WTC11 (cell line): ENCODE data around the gene RENBP. TPM values are rescaled to one million over a fixed set of nuclear protein-coding genes. Genes with fewer than 3 reads are reported as not detected.

Source experiments
- ATAC-seq: fragments of 200-7000 bp; cut with Tn5 transposase; 2 replicates; pipeline ENCODE4 v1.10.0; 2021; ENCODE audit warnings: mild to moderate bottlenecking, moderate library complexity
- CTCF ChIA-PET: fragments of 300-600 bp; sonication (Branson Sonifier 250); formaldehyde crosslinking; loops from one replicate; lab custom pipeline; 2021; ENCODE audit warnings: antibody characterized with exemption; lab: Charles Lee
- POLR2A ChIA-PET: fragments of 350-600 bp; sonication (Branson Sonifier 250); formaldehyde crosslinking; loops from one replicate; lab custom pipeline; 2021; ENCODE audit warnings: antibody characterized with exemption; lab: Charles Lee
- DNase-seq: peaks from one replicate; pipeline ENCODE4 v3.0.0; 2021; ENCODE audit warnings: low spot score
- H3K27ac Mint-ChIP-seq: 2 replicates; pipeline ENCODE4 v1.8.0; 2021; ENCODE audit warnings: mixed read lengths
- H3K27me3 Mint-ChIP-seq: 2 replicates; pipeline ENCODE4 v1.8.0; 2021; ENCODE audit warnings: low read depth, mild to moderate bottlenecking, moderate library complexity, mixed read lengths
- H3K36me3 Mint-ChIP-seq: 2 replicates; pipeline ENCODE4 v1.8.0; 2021; ENCODE audit warnings: mixed read lengths
- H3K4me1 Mint-ChIP-seq: 2 replicates; pipeline ENCODE4 v1.8.0; 2022; ENCODE audit warnings: mixed read lengths
- H3K4me3 Mint-ChIP-seq: 2 replicates; pipeline ENCODE4 v1.8.0; 2021; ENCODE audit warnings: mild to moderate bottlenecking, moderate library complexity, mixed read lengths
- H3K9me3 Mint-ChIP-seq: 2 replicates; pipeline ENCODE4 v1.8.0; 2021; ENCODE audit warnings: mixed read lengths
- ESRRA ChIP-seq: sonication (generic); formaldehyde crosslinking; IDR thresholded peaks from 2 replicates; pipeline ENCODE4 v1.8.1; 2022; ENCODE audit warnings: mild to moderate bottlenecking, missing genetic modification reagents, borderline replicate concordance
- MYBL2 ChIP-seq: sonication (generic); formaldehyde crosslinking; IDR thresholded peaks from 2 replicates; pipeline ENCODE4 v1.8.1; 2023; ENCODE audit warnings: mild to moderate bottlenecking, moderate library complexity, missing genetic modification reagents
- NFATC4 ChIP-seq: fragments of 250-450 bp; sonication (Bioruptor Pico); IDR thresholded peaks from 2 replicates; pipeline ENCODE4 v1.9.0; 2021; ENCODE audit warnings: mild to moderate bottlenecking
- NR2C2 ChIP-seq: sonication (generic); formaldehyde crosslinking; IDR thresholded peaks from 2 replicates; pipeline ENCODE4 v1.8.0; 2022; ENCODE audit warnings: mild to moderate bottlenecking, missing genetic modification reagents
- TCF7 ChIP-seq: sonication (generic); formaldehyde crosslinking; IDR thresholded peaks from 2 replicates; pipeline ENCODE4 v1.8.0; 2022; ENCODE audit warnings: mild to moderate bottlenecking, low read depth, missing genetic modification reagents, moderate library complexity
- ZNF138 ChIP-seq: sonication (generic); formaldehyde crosslinking; conservative IDR thresholded peaks from 2 replicates; pipeline ENCODE4 v1.8.1; 2022; ENCODE audit warnings: mild to moderate bottlenecking, moderate library complexity, missing genetic modification reagents
- ZNF263 ChIP-seq: sonication (generic); formaldehyde crosslinking; IDR thresholded peaks from 2 replicates; pipeline ENCODE4 v1.8.1; 2022; ENCODE audit warnings: low read depth, mild to moderate bottlenecking, moderate library complexity, missing genetic modification reagents
- total RNA-seq: library from RNA; stranded (reverse); gene quantifications from 3 replicates; pipeline ENCODE4 v1.2.3, GENCODE V29; 2021
- TF ChIP-seq, protein P1 (sequence below): sonication (generic); formaldehyde crosslinking; IDR thresholded peaks from 2 replicates; pipeline ENCODE4 v1.8.0; 2022; ENCODE audit warnings: missing genetic modification reagents
- TF ChIP-seq, protein P2 (sequence below): sonication (generic); formaldehyde crosslinking; IDR thresholded peaks from 2 replicates; pipeline ENCODE4 v1.8.1; 2023; ENCODE audit warnings: mild to moderate bottlenecking, missing genetic modification reagents
- TF ChIP-seq, protein P3 (sequence below): fragments of 250-450 bp; sonication (Bioruptor Pico); IDR thresholded peaks from 2 replicates; pipeline ENCODE4 v1.9.0; 2021; ENCODE audit warnings: moderate library complexity, mild to moderate bottlenecking, inconsistent platforms, borderline replicate concordance
- TF ChIP-seq, protein P4 (sequence below): sonication (generic); formaldehyde crosslinking; IDR thresholded peaks from 2 replicates; pipeline ENCODE4 v1.8.1; 2022; ENCODE audit warnings: low read depth, mild to moderate bottlenecking, moderate library complexity, missing genetic modification reagents, borderline replicate concordance
- TF ChIP-seq, protein P5 (sequence below): sonication (generic); formaldehyde crosslinking; IDR thresholded peaks from 2 replicates; pipeline ENCODE4 v1.8.1; 2022; ENCODE audit warnings: low read depth, missing genetic modification reagents, borderline replicate concordance
- TF ChIP-seq, protein P6 (sequence below): sonication (generic); formaldehyde crosslinking; IDR thresholded peaks from 2 replicates; pipeline ENCODE4 v1.8.0; 2023; ENCODE audit warnings: mild to moderate bottlenecking, missing genetic modification reagents
- TF ChIP-seq, protein P7 (sequence below): sonication (generic); formaldehyde crosslinking; IDR thresholded peaks from 2 replicates; pipeline ENCODE4 v1.8.0; 2023; ENCODE audit warnings: missing genetic modification reagents

The RENBP gene
- total RNA-seq, 1 experiment from 2014 or later = 14.0 TPM

DNA sequence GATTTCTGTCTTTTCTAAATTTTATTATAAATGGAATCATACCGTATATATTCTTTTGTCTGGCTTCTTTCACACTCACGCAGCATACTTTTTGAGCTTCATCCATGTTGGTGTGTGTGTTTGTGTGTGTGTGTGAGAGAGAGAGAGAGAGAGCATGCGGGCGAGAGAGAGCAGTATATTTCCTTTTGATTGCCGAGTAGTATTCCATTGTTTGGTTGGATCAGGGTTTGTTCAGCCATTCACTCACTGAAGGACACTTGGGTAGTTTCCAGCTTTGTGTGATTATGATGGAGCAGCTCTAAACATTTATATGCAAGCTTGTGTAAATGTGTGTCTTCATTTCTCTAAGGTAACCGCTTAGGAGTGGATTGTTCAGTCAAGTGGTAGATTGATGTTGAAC, 55.3 kb downstream of the RENBP start:
- Mint-ChIP-seq H3K27ac (no peak overlapping the region), H3K36me3 (no peaks in the 10 kb centered on the region), H3K27me3 (peaks cover 10% of the 10 kb centered on the region), H3K4me3 (no peak overlapping the region), H3K4me1 (peaks cover 18% of the 10 kb centered on the region), H3K9me3 (no peaks in the 10 kb centered on the region)
- TF ChIP-seq, protein P1, sequence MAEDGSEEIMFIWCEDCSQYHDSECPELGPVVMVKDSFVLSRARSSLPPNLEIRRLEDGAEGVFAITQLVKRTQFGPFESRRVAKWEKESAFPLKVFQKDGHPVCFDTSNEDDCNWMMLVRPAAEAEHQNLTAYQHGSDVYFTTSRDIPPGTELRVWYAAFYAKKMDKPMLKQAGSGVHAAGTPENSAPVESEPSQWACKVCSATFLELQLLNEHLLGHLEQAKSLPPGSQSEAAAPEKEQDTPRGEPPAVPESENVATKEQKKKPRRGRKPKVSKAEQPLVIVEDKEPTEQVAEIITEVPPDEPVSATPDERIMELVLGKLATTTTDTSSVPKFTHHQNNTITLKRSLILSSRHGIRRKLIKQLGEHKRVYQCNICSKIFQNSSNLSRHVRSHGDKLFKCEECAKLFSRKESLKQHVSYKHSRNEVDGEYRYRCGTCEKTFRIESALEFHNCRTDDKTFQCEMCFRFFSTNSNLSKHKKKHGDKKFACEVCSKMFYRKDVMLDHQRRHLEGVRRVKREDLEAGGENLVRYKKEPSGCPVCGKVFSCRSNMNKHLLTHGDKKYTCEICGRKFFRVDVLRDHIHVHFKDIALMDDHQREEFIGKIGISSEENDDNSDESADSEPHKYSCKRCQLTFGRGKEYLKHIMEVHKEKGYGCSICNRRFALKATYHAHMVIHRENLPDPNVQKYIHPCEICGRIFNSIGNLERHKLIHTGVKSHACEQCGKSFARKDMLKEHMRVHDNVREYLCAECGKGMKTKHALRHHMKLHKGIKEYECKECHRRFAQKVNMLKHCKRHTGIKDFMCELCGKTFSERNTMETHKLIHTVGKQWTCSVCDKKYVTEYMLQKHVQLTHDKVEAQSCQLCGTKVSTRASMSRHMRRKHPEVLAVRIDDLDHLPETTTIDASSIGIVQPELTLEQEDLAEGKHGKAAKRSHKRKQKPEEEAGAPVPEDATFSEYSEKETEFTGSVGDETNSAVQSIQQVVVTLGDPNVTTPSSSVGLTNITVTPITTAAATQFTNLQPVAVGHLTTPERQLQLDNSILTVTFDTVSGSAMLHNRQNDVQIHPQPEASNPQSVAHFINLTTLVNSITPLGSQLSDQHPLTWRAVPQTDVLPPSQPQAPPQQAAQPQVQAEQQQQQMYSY (CRISPR knock-in tag) = no peak
- ChIA-PET CTCF (no interaction called here), POLR2A (no interaction called here)
- ATAC-seq (no peak), DNase-seq (no peak)

DNA sequence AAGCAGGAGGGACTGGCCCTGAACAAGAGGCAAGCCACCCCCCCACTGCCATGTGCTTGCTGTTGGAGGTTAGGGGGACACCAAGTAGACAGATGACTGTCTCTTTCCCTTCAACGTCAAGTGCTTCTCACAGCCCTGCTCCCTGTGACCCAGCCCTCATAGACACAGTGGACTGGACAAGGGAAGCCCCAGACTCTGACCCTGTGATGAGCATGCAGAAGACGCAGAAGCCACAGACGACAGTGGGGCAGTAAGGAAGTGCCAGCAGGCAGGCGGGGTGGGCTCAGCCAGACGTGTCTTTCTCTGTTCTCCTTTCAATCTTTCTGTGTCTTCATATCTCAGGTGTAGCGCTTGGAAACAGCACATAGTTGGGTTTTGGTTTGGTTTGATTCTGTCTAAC, 56.1 kb downstream of the RENBP start:
- no peaks in the 10 kb centered on the region for H3K36me3 Mint-ChIP-seq
- ChIA-PET CTCF (interaction anchor here (1.5 kb wide), 1 partner anchor 10 kb away, joined by 7 read pairs; no protein-coding TSS in a partner anchor), POLR2A (no interaction called here)
- TF ChIP-seq, protein P2, sequence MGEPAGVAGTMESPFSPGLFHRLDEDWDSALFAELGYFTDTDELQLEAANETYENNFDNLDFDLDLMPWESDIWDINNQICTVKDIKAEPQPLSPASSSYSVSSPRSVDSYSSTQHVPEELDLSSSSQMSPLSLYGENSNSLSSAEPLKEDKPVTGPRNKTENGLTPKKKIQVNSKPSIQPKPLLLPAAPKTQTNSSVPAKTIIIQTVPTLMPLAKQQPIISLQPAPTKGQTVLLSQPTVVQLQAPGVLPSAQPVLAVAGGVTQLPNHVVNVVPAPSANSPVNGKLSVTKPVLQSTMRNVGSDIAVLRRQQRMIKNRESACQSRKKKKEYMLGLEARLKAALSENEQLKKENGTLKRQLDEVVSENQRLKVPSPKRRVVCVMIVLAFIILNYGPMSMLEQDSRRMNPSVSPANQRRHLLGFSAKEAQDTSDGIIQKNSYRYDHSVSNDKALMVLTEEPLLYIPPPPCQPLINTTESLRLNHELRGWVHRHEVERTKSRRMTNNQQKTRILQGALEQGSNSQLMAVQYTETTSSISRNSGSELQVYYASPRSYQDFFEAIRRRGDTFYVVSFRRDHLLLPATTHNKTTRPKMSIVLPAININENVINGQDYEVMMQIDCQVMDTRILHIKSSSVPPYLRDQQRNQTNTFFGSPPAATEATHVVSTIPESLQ (CRISPR knock-in tag) = no peak
- TF ChIP-seq, protein P3, sequence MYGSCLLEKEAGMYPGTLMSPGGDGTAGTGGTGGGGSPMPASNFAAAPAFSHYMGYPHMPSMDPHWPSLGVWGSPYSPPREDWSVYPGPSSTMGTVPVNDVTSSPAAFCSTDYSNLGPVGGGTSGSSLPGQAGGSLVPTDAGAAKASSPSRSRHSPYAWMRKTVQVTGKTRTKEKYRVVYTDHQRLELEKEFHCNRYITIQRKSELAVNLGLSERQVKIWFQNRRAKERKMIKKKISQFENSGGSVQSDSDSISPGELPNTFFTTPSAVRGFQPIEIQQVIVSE (CRISPR knock-in tag) = no peak
- TF ChIP-seq NFATC4 (CRISPR knock-in tag) = no peak
- TF ChIP-seq, protein P4, sequence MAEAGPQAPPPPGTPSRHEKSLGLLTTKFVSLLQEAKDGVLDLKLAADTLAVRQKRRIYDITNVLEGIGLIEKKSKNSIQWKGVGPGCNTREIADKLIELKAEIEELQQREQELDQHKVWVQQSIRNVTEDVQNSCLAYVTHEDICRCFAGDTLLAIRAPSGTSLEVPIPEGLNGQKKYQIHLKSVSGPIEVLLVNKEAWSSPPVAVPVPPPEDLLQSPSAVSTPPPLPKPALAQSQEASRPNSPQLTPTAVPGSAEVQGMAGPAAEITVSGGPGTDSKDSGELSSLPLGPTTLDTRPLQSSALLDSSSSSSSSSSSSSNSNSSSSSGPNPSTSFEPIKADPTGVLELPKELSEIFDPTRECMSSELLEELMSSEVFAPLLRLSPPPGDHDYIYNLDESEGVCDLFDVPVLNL (CRISPR knock-in tag) = no peak
- TF ChIP-seq NR2C2 = no peak
- TF ChIP-seq, protein P5, sequence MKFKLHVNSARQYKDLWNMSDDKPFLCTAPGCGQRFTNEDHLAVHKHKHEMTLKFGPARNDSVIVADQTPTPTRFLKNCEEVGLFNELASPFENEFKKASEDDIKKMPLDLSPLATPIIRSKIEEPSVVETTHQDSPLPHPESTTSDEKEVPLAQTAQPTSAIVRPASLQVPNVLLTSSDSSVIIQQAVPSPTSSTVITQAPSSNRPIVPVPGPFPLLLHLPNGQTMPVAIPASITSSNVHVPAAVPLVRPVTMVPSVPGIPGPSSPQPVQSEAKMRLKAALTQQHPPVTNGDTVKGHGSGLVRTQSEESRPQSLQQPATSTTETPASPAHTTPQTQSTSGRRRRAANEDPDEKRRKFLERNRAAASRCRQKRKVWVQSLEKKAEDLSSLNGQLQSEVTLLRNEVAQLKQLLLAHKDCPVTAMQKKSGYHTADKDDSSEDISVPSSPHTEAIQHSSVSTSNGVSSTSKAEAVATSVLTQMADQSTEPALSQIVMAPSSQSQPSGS = no peak
- TF ChIP-seq ESRRA (CRISPR knock-in tag) = no peak
- TF ChIP-seq MYBL2 (CRISPR knock-in tag) = no peak
- TF ChIP-seq, protein P6, sequence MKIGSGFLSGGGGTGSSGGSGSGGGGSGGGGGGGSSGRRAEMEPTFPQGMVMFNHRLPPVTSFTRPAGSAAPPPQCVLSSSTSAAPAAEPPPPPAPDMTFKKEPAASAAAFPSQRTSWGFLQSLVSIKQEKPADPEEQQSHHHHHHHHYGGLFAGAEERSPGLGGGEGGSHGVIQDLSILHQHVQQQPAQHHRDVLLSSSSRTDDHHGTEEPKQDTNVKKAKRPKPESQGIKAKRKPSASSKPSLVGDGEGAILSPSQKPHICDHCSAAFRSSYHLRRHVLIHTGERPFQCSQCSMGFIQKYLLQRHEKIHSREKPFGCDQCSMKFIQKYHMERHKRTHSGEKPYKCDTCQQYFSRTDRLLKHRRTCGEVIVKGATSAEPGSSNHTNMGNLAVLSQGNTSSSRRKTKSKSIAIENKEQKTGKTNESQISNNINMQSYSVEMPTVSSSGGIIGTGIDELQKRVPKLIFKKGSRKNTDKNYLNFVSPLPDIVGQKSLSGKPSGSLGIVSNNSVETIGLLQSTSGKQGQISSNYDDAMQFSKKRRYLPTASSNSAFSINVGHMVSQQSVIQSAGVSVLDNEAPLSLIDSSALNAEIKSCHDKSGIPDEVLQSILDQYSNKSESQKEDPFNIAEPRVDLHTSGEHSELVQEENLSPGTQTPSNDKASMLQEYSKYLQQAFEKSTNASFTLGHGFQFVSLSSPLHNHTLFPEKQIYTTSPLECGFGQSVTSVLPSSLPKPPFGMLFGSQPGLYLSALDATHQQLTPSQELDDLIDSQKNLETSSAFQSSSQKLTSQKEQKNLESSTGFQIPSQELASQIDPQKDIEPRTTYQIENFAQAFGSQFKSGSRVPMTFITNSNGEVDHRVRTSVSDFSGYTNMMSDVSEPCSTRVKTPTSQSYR (CRISPR knock-in tag) = no peak
- TF ChIP-seq ZNF263 (CRISPR knock-in tag) = no peak
- no peak for TF ChIP-seq ZNF138 (CRISPR knock-in tag)
- TF ChIP-seq TCF7 (CRISPR knock-in tag) = no peak
- TF ChIP-seq, protein P7, sequence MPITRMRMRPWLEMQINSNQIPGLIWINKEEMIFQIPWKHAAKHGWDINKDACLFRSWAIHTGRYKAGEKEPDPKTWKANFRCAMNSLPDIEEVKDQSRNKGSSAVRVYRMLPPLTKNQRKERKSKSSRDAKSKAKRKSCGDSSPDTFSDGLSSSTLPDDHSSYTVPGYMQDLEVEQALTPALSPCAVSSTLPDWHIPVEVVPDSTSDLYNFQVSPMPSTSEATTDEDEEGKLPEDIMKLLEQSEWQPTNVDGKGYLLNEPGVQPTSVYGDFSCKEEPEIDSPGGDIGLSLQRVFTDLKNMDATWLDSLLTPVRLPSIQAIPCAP = no peak
- no peak overlapping the region for H3K27ac Mint-ChIP-seq
- DNase-seq (no peak), ATAC-seq (no peak)
- H3K9me3 Mint-ChIP-seq = no peaks in the 10 kb centered on the region
- H3K27me3 Mint-ChIP-seq = peaks cover 10% of the 10 kb centered on the region
- H3K4me3 Mint-ChIP-seq = no peak overlapping the region
- peaks cover 25% of the 10 kb centered on the region for H3K4me1 Mint-ChIP-seq
